HG02943 (cell line): Measurements from ENCODE around the gene GLRA1.

Experiments used
- ATAC-seq: cut with Tn5 transposase; IDR thresholded peaks from one replicate; pipeline ENCODE4 v1.9.1; 2021; ENCODE audit warnings: mild to moderate bottlenecking, low read depth, moderate library complexity; ENCODE audit not compliant: unreplicated experiment

Gene GLRA1

GRCh38 chr5:151924564-151925301, at the start of gene GLRA1:
Gene GLRA1, minus strand, starts transcription at chr5:151924851. Its CDS starts 302 bp downstream, at chr5:151924549.
- ATAC-seq = no peak

- no peak for ATAC-seq
Measured at GRCh38 chr5:151970885-151971284, 46.2 kb upstream of the GLRA1 start.

DNA sequence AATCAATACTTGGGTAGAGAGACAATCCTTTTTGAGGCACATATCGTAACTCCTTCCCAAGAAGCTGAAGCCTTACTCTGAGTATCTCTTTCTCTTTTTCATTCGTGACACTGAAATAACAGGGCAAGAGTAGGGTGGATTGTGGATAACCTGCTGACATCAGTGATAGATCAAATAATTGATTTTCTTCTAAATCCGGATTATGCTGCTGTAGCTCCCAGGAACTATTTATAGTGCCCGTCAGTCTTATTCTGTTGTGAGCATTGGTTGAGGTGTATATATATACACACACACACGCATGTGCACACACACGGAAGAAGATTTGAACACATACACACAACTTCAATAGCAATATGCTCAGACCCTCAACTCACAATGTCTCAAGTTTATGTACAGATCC, 43.2 kb upstream of the GLRA1 start:
- no peak for ATAC-seq

DNA sequence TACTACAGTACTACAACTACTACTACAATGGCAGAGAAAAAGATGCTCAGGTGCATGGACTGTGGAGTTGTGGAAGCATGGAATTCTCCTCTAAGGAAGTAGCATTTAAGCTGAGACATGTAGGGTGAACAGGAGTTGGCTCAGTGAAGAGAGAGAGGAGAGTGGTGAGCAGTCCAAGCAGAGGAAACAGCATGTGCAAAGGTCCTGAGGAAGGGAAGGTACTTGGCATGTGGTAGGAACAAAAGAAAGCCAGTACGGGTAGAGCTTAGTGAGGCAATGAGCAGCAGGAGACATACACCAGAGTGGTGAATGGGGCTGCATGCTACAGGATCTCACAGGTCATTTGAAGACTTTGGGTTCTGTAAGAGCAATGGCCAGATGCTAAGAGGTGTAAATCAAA, 41.4 kb upstream of the GLRA1 start:
- ATAC-seq = no peak

GRCh38 chr5:151964471-151964870, 39.8 kb upstream of the GLRA1 start:
- ATAC-seq = no peak

- ATAC-seq = no peak
Measured at GRCh38 chr5:151961557-151961956, 36.9 kb upstream of the GLRA1 start.

DNA sequence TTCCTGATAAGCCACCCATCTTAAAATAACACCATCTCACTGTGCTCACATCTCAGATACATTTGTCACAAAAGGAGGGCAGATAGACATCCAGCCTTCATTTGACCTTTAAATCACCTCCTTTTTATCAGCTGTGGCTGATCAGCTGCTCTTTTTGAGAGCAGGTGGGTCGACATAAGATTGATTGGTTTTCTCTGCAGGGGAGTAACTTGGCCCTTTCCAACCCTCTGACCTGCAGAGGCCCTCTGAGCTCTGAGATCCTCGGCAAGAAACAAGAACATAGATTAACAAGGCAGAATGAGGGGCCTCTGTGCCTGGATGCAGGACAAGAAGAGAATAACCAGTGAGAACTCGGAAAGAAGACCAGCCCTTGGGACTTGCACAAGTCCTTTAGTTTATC, 33.5 kb upstream of the GLRA1 start:
- ATAC-seq = no peak

- no peak for ATAC-seq
Measured at GRCh38 chr5:151956725-151957124, 32.1 kb upstream of the GLRA1 start.

DNA sequence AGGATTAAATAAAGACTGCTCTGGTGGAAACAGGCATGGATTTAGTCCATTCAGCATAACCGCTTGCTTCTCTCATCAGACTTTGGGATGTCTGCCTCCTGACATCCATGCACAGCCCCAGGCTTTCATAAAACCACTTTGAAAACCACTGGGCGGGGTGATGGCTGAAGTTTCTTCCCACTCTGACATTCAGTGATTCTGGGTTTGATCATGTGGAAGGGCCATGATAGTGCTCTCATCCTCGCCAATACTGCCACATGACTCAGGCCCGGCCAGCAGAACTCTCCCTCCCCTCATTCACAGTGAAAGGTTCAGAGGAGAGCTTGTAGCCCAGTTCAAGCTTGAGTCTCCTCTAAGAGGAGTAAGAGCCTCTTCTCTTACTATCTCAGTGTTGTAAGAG, 29.6 kb upstream of the GLRA1 start:
- no peak for ATAC-seq

DNA sequence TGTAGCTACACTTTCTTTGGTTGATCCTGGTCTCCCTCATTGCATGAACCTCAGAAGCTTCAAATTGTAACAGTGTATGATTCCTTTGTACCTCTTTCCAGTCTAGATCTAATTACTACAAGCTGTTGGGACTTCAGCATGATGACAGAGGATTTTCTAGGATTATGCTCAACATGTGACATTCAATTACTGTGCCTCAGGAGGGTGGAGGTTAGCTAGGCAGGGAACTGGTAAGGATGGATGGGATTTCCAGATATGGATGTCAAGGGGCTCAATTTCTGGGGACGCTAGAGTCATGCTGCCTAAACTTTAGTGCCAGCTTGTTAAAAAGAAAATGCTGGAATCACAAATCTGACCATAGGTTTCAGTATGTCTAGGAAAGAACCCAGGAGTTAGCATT, 29.2 kb upstream of the GLRA1 start:
- no peak for ATAC-seq

DNA sequence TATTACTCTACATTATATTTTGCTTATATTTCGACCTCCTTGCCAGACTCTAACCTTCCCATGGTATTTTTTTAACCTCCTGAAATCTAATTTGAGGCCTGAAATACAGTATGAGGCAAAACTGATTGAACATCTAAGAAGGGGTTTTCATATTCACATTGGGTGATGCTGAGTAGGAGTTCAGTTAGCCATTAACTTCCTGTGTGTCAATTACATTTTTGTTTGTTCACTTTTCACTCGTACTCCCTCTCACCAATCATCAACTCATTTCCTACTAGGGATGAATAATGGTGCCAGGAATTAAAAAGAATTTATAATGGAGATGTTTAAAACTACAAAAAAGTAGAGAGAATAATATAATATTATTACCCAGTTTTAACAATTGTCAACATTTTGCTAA, 27.6 kb upstream of the GLRA1 start:
- ATAC-seq = no peak

DNA sequence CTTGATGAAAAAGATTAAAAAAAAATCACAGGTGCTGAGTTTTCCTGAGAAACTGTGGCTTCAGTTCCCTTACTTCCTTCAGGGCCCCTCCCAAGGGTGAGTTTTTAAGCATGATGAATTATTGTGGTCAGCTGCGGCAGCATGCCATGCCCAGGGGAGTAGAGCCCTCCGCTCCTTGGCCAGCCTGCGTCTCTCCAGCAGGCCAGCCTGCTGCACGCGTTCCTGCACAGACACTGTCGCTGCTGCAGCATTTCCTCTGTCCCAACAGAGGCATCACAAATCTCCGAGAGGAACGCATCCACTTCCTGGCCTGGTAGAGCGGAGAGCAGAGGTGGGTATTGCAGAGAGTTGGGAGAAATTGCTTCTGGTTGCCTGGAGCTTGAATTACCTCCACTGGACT, 26.1 kb upstream of the GLRA1 start:
- ATAC-seq = no peak

- no peak for ATAC-seq
Measured at GRCh38 chr5:151949701-151950308, 25.2 kb upstream of the GLRA1 start.

- no peak for ATAC-seq
Measured at GRCh38 chr5:151949113-151949512, 24.5 kb upstream of the GLRA1 start.

DNA sequence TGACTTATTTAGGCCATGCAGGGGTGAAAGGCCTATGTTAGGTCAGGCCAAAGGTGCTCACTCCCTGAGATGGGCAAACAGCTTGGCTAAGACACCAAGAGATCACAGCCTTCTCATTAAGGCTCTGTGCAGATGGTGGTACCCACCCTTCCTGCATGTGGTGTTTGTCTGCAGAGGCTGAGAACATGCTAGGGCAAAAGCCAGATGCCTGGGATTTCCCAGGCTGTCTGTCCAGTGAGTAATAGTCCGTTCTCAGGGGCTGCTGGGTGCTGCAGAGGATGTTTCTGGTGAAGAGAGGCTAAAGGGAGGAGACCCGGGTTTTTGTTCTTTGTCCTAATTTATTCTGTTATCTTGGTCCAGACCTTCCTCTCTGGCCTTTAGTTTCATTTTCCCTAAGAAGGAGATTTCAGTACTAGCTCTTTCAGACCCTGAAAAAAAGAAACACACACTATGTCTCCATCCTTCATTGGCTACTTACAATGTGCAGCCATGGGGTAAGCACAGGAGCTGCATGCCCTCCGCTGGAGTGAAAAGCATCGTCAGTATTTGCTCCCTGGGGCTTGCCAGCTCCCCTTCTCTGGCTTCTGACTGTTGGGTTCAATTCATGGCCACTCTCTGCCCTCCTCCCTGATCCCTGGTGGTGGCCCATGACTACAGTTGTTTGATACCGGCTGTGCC, 23.4 kb upstream of the GLRA1 start:
- no peak for ATAC-seq

DNA sequence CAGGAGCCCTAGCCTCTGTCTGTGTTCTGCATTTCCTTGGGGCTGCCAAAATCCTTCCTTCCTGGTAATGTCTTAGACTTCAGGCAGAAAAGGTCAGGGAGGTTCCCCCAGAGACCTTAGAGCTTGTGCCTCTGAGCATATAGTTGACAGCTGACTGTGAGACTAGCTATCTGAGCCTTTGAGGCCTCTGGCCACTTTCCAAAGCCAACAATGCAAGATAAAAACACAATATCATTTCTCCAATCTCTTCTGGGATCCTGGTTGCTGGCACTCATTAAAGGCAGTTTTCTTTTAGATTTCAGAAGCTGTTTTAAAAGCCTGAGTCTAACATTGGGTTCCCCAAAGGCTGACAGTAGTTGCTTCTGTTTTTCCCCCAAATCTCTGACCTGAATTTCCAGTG, 13.2 kb upstream of the GLRA1 start:
- no peak for ATAC-seq

DNA sequence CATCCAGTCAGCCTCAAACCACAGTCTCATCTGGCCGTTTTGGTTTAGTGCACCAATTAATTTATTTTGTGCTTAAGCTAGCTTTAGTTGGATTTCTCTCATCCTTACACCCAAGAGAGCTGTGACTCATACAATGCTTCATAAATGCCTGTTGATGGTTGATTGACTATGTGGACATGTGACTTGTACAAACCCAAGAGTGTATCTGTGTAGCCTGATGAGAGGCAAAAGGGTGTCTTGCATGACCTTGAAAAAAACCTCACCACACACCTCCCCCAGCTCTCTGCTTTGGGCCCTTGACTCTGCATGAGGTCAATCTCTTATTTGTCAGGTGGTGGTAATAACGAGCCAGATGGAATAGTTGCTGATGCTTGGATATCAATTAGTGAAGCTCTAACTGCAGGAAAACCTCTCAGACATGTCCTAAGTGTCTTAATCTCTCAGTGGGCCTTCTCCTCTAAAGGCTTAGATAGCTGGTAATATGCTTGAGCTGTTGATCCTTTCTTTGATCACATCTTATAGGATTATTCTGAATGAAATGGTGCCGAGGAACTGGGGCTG, 10.6 kb upstream of the GLRA1 start:
- no peak for ATAC-seq

GRCh38 chr5:151931260-151931659, 6.6 kb upstream of the GLRA1 start:
- ATAC-seq = no peak

DNA sequence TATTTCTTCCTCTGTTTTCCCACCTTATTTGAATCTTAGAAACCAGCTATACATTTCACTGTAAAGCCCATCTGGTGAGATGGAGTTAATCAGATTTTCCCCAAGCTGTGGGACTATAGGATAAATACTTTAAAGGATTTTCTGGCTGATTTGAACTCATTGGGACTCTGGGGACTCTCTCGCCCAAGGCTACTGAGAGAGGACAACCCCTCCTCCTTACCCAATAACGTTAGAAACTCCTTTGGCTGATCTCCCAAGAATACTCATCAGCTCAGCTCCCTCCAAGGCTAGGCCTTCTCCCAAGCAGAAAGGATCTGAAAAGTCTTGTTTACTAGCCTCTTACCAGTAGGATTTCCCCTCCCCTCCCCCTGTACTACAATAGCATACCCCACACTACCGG, 1.5 kb upstream of the GLRA1 start:
- ATAC-seq = no peak

GRCh38 chr5:151925340-151925739, 689 bp upstream of the GLRA1 start:
- no peak for ATAC-seq

DNA sequence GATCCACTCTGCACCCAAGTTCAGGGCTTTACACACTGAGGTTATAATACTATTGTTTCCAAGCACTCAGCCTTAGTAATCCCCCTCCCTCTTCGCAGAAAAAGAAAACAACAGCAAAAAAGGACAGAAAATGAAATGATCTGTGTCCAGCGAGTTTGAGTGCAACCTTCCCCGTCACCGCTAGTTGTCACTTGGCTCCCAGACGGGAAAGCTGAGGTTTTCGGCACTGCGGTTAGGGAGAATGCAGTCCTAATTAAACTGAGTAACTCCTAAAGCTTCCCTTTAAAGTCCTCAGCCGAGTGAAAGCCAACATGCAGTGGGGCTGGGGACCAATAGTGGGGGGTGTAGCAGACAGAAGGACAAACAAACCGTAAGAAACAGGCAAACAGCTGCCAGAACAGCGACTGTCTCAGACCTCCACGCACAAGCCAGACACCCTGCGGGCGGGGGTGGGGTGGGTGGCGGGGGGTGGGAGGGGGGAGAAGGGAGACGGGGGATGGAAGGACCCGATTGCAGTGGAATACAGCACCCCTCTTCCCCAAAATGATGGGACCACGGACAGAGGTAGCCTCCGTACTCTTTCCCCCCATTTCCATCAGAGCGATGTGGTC, 680 bp downstream of the GLRA1 start:
- ATAC-seq = no peak
